ENCODE data around the gene MYO18B. TPM values are rescaled to one million over a fixed set of nuclear protein-coding genes. Genes with fewer than 3 reads are reported as not detected.

MYO18B gene
- total and polyA plus RNA-seq, 2 experiments from 2014 or later: 35.6 to 178 TPM

GRCh38 chr22:25940479-25940878, 198.5 kb downstream of the MYO18B start:
- H3K27ac ChIP-seq: no peak overlapping the region
- TF ChIP-seq CTCF (IDR thresholded peaks at IDR 0.05; ENCODE audit: low read depth, low read length): no peak
- H3K27me3 ChIP-seq: no peaks in the 10 kb centered on the region
- no peaks in the 10 kb centered on the region for H3K4me1 ChIP-seq (ENCODE audit: low read depth)
- H3K9me3 ChIP-seq (ENCODE audit: low read depth): no peaks in the 10 kb centered on the region
- no peak overlapping the region for H3K4me3 ChIP-seq
- H3K36me3 ChIP-seq: peaks cover 22% of the 10 kb centered on the region
- DNase-seq (ENCODE audit: low read depth in 1 of 2, low spot score in 1 of 2): no peak

GRCh38 chr22:25941365-25941960, 199.5 kb downstream of the MYO18B start:
- H3K36me3 ChIP-seq: peaks cover 27% of the 10 kb centered on the region
- no peaks in the 10 kb centered on the region for H3K27me3 ChIP-seq
- no peak for TF ChIP-seq CTCF (IDR thresholded peaks at IDR 0.05; ENCODE audit: low read depth, low read length)
- no peak overlapping the region for H3K27ac ChIP-seq
- no peak overlapping the region for H3K4me3 ChIP-seq
- no peaks in the 10 kb centered on the region for H3K9me3 ChIP-seq (ENCODE audit: low read depth)
- DNase-seq (ENCODE audit: low read depth in 1 of 2, low spot score in 1 of 2): no peak
- H3K4me1 ChIP-seq (ENCODE audit: low read depth): no peaks in the 10 kb centered on the region

- no peaks in the 10 kb centered on the region for H3K27me3 ChIP-seq
- no peak overlapping the region for H3K4me3 ChIP-seq
- no peak overlapping the region for H3K27ac ChIP-seq
- no peak for DNase-seq (ENCODE audit: low read depth in 1 of 2, low spot score in 1 of 2)
- H3K36me3 ChIP-seq: peaks cover 34% of the 10 kb centered on the region
- no peaks in the 10 kb centered on the region for H3K4me1 ChIP-seq (ENCODE audit: low read depth)
- no peak for TF ChIP-seq CTCF (IDR thresholded peaks at IDR 0.05; ENCODE audit: low read depth, low read length)
- H3K9me3 ChIP-seq (ENCODE audit: low read depth): no peaks in the 10 kb centered on the region
Observed at GRCh38 chr22:25942115-25942855, 200.3 kb downstream of the MYO18B start.

GRCh38 chr22:25942856-25943411, 200.9 kb downstream of the MYO18B start:
- peaks cover 40% of the 10 kb centered on the region for H3K36me3 ChIP-seq
- no peak for TF ChIP-seq CTCF (IDR thresholded peaks at IDR 0.05; ENCODE audit: low read depth, low read length)
- no peaks in the 10 kb centered on the region for H3K4me1 ChIP-seq (ENCODE audit: low read depth)
- DNase-seq (ENCODE audit: low read depth in 1 of 2, low spot score in 1 of 2): no peak
- H3K9me3 ChIP-seq (ENCODE audit: low read depth): no peaks in the 10 kb centered on the region
- H3K4me3 ChIP-seq: no peak overlapping the region
- no peak overlapping the region for H3K27ac ChIP-seq
- H3K27me3 ChIP-seq: no peaks in the 10 kb centered on the region

- no peaks in the 10 kb centered on the region for H3K4me1 ChIP-seq (ENCODE audit: low read depth)
- no peaks in the 10 kb centered on the region for H3K9me3 ChIP-seq (ENCODE audit: low read depth)
- no peaks in the 10 kb centered on the region for H3K27me3 ChIP-seq
- H3K27ac ChIP-seq: no peak overlapping the region
- no peak for TF ChIP-seq CTCF (IDR thresholded peaks at IDR 0.05; ENCODE audit: low read depth, low read length)
- H3K4me3 ChIP-seq: no peak overlapping the region
- DNase-seq (ENCODE audit: low read depth in 1 of 2, low spot score in 1 of 2): no peak
- H3K36me3 ChIP-seq: peaks cover 79% of the 10 kb centered on the region
Observed at GRCh38 chr22:25950111-25950510, 208.1 kb downstream of the MYO18B start.

Data from cardiac muscle cell (in vitro differentiated cells and primary cell).